Uterus (tissue), 2 donors: Measurements from ENCODE around the gene CELSR3.

ENCODE experiments used
- CTCF ChIP-seq, 4 experiments: fragments of 200-600 bp in 2 of 4; fragments of 450-650 bp in 2 of 4; sonication (generic) in 2 of 4; IDR thresholded peaks; one replicate each; pipeline ENCODE4 v1.5.1; 2016 to 2019; ENCODE audit warnings: antibody characterized with exemption in 4 of 4, mild to moderate bottlenecking in 2 of 4, moderate library complexity in 1 of 4
- POLR2A ChIP-seq, 2 donors: fragments of 450-650 bp; IDR thresholded peaks; one replicate each; pipeline ENCODE4 v1.6.1; 2016; ENCODE audit warnings: antibody characterized with exemption in 2 of 2, mild to moderate bottlenecking in 1 of 2, moderate library complexity in 1 of 2

DNA sequence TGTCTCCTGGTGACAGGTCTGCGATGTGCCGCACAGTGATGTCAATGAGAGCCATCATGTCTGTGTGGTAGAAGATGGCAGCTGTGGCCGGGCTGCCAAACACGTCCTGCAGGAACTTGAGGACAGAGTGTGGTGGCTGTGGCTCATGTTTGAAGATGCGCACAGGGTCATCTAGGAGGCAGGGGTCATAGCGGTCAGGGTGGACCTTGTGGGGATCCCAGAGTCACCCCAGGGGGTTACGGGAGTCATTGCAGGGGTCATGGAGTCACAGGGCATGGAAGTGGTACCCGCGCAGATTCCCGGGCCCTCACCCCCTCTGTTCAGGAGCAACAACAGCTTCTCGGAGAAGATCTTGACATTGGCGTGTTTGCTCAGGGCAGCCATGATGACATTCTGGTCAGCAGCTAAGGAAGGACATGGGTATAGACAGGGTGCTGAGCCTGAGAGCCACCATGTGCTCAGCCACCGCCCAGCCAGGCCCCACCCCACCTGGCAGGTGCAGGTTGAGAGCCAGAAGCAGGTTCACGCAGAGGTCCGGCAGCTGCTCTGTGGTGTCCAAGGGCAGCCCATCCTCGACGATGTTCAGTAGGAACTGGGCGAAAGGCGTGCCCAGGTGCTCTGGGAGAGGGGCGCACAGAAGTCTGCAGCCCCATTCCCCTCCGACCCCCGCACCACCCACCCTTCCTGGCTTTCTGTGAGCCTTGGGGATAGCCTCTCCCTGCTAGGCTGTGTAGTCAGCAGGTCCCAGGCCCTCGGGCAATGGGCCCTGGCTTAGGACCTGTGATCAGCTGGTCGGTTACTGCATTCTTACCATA is 16.1 kb upstream of the CELSR3 start:
- TF ChIP-seq CTCF (IDR thresholded peaks at IDR 0.05) (no peak), POLR2A (IDR thresholded peaks at IDR 0.05) (no peak)
